HS-5 (cell line): ENCODE data around the gene ROBO3.

Source experiments
- DNase-seq: peaks from one replicate; pipeline ENCODE4 v3.0.0-alpha.2; 2012; ENCODE audit warnings: low read depth

Gene ROBO3

DNA sequence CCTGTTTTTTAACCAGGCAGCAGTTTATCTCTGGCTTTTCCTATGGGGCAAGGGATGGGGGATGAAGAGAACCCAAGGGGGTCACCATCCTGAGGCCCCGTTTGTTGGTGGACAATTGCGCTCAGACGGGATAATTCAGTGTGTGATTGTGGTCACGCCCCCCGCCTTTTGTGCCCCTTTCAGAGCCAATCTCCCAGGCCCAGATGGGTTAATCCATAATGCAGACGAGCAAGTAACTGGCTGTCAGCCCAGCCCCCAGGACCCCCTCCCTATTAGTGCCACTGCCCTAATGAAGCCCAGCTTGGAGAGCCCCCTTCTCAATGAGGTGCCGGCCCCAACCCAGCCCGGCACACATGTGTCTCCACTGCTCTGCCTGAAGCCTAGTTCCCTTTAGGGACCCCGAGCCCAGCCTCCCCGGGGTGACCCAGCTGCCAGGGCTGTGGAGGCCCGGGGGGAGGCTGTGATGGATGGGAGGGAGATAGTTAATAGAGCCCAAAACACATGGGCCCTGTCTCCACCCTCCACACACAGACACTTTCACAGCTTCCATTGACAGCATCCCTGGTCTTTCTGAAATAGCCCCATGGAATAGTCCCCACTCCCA, 19.1 kb upstream of the ROBO3 start:
- no peak for DNase-seq

DNA sequence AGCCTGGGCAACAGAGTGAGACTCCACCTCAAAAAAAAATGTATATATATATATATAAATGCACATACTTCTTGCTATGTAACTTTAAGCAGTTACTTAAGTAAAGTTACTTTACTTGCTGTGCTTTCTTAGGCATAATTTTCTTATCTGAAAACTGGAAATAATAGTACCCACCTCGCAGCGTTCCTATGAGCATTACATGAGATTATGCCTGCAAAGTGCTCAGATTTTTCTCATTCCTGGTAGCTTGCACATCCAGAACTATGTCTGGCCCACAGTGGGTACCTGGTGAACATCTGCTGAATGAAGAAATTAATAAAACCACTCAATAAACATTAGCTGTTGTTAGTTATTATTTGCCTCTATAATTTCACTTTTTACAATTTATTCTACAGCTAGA, 6.1 kb upstream of the ROBO3 start:
- DNase-seq: no peak

DNA sequence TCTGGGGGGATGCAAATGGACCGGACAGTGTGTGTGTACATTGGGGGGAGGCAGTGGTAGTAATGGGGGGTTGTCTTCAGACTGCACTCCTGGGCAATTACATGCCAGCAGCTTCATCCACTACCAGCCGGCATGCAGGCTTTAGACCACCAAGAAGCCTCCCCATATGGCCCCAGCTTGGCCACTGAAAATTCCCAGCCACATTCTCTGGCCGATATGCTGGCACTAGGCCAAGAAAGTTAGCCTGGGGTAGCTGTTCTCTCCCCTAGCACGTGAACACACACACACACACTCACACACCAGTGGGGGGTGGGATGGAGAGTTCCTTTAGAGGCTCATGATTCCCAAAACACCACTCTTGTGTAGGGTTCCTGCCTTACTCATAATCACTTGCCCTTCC, 3.6 kb upstream of the ROBO3 start:
- DNase-seq: no peak

DNA sequence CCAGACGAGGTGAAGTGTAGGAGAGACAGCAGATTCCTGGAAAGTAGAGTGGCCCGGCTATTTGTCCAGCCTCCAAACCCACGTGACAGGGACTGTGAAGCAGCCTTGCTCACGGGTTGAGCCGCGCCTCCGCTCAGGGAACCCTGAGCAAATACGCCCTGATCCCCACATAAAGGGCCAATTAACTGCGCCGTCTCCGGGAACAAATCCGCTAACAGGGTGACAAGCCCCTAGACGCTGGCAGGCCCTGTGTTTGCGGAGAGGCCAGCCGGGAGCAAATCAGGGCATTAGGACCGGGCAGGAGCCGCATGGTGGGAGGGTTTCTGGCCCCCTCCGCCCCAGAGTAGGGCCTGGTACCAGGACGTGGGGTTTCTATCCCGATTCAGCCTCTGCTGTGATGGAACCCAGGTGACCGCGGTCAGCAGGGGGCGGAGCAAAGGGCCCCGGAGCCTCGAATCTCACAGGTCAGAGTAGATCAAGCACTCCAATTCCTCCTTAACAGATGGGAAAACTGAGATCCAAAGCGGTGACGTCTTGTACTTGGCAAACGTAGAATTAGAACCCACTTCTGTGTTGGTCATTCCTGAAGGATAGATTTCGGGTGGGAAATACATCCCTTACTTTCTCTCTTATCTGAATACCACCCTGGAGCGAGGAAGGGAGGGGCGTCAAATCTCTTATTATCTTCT, 2.0 kb upstream of the ROBO3 start:
- no peak for DNase-seq

DNA sequence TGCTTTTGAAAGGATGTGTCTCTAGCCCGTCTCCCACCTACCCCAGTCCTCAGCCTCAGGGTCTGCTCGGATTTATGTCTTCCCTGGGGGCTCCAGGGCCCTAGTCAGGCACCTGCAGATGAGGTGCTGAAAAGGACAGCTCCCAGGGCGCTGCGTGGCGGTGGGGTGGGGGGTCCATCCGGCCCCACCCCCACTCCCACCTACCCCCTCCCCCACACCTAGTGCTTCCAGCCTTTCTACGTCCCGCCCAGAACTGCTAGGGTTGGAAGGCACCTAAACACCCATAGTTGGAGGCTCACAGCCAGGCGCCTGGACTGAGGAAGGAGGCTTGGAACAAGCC, 1.4 kb upstream of the ROBO3 start:
- DNase-seq: no peak

DNA sequence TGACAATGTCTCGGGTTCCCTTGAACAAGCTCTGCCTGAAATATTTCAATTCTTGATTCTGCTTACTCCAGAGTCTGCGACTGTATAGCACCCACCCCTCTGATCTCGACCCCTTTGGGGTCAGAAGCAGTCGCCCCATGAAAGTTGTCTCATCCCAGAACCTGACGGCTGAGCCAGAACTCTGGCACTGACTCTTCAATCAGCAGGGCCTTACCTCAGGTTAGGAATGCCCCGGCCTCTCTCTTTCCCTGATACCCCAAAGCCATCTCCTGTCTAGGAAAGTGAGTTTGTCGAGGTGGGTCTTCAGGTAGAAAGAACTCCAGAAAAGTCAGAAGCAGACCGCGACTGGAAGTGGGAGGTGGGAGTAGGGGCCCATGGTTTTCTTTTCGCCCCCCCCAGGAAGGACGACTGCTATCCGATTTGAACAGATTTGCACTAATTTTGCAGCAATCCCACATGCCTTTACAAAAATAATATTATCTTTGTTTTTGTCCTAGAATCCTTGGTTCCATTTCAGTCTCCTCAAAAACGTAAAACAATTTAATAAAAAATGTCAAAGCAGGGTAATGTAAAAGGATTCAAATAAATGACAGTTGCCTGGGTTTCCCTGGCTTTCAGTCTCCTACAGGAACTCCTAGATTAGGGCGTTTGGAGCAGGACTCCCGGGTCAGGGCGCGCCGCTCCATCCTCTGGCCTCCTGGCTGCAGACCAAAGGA, 898 bp upstream of the ROBO3 start:
- no peak for DNase-seq

DNA sequence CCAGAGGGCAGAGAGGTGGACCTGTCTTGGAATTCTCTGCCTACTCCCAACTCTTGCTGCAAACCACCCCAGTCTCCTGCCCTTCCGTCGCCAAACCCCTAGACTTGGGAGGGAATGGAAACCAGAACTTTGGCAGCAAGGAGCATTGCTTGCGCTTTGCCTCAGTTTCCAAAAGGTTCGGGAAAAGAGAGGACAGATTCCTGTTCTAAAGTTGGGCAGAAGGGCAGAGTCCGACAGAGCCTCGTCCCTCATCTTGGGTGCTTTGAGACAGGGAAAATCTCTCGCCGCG, 396 bp upstream of the ROBO3 start:
- DNase-seq: no peak

DNA sequence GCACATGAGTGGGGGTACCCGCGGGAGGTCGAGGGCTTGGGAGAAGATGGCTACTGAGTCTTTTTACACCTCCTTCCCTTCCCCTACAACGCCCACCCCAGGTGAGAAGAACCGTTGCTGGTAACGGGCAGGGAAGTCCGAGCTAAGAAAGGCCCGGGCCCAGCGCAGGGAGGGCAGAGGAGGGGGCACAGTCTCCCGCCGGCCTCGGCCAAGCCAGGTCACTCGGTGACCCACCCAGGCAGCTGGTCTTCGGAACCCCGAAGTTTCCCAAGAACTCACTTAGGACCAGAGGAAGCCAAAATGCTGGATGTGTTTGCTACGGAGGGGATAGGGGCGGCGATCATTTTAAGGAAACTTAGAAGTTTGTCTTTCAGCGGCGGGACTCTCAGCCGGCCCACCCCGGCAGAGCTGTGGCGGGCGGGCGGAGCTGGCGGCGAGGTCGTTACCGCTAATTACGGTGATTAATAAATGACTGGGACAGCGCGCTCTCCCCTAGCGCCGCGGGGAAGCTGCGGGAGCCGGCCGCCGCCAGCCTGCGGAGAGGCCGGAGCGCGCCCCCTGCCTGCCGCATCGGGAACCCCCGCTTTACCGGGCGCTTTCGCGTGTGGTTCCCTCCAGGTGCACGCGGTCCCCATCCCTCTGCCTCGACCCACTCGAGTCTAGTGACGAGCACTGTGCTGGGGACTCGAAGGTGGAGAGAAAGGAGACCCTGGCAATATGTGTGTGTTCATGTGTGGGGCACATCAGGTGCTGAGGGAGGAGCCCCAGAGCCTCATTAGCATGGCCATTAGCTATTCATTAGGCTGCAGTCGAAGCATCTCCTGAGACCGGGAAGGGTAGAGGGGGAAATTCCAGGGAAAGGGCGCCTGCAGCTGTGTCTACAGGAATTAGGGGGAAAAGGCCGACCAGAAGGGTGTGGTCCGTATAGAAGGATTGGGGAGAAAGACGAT, 945 bp downstream of the ROBO3 start:
- DNase-seq: no peak

DNA sequence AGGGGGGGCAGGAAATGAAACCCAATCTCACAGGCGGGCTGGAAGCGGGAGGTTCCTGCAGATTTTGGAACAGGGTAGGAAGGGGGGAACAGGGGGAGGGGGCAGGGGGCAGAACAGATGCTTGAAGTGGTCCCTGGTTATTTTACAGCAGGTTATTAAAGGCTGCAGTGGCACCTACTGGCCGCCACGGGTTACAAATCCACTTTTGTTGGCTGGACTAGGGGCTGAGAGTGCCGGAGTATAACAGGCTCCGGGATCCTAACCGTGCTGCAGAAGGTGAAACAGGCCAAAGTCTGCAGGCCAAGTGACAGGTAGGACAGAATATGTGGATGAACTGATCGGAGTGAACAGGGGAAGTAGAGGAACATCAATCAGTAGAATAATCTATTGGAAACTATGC, 2.5 kb downstream of the ROBO3 start:
- DNase-seq: no peak

DNA sequence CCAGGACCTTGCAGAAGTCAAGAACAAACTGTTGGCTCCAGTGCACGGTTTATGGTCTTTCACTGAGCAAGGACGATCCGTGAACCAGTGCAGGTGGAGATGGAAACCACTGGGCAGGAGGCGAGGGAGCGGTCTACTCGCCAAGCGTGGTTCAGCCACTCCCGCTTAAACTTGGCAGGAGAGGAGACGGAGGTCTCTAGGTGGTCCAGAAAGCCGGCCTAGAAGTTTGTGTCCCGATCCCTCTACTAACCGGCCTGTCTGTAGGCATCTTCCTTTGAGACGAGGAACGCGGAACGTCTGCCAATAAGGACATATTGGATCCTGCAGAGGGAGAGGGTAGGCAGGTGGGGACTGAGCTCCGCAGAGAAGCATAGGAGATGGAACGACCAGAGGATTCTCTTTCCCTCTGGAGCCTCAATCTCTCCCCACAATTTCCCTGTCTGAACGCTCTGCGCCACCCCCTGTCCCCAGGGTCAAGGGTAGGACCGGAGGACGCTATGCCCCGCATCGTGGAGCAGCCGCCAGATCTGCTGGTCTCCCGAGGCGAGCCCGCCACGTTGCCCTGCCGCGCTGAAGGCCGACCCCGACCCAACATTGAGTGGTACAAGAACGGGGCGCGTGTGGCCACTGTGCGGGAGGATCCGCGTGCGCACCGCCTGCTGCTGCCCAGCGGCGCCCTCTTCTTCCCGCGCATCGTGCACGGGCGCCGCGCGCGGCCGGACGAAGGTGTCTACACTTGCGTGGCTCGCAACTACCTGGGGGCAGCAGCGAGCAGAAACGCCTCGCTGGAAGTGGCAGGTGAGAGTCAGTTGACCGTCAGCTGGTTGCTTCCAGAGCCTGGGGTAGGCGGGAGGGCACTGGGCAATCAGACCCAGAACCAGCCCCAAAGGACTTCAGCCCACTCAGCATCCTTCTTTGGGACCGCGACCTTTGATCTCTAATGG, 3.4 kb downstream of the ROBO3 start:
- DNase-seq: no peak

DNA sequence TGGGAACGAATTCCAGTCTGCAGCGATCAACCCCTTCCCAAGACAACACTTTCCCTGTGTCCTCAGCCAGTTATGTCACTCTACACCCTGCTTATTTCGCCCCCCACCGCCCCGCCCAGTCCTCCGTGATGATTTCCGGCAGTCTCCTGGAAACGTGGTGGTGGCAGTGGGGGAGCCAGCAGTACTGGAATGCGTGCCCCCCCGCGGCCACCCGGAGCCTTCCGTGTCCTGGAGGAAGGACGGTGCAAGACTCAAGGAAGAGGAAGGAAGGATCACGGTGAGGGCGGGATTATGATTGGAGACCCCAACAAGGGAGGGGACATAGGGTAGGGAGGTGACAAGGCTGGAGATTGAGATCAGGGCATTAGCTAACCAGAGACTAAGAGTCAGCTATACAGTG, 4.1 kb downstream of the ROBO3 start:
- DNase-seq: no peak

DNA sequence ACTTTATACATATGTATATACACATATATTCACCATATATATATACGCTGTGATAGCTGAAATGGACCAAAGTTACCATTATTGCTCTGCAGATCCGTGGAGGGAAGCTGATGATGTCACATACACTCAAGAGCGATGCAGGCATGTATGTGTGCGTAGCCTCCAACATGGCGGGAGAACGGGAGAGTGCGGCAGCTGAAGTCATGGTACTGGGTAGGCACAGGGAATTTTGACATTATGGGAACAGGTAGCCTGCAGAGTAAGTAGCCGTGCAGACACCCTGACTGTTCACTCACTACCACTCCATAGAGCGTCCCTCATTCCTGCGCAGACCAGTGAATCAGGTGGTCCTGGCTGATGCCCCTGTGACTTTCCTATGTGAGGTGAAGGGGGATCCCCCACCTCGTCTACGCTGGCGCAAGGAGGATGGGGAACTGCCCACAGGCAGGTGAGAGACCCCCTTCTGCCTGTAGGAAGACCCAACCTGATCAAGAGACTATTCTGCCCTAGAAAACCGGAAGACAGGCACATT, 4.7 kb downstream of the ROBO3 start:
- DNase-seq: no peak

DNA sequence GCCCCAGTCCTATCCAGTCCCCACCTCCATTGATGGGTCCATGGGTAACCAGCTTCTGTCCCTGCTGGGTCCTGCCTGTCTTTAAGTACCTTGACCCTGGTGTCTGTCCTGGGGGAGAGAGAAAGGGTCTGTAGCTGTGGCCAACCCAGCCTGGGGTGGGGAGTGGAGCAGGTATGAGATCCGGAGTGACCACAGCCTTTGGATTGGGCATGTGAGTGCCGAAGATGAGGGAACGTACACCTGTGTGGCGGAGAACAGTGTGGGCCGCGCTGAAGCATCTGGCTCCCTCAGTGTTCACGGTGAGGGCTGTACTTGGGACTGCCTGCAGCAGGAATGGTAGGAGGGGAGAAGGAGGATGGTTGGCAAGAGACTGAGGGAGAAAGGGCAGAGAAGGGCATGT, 5.2 kb downstream of the ROBO3 start:
- no peak for DNase-seq

DNA sequence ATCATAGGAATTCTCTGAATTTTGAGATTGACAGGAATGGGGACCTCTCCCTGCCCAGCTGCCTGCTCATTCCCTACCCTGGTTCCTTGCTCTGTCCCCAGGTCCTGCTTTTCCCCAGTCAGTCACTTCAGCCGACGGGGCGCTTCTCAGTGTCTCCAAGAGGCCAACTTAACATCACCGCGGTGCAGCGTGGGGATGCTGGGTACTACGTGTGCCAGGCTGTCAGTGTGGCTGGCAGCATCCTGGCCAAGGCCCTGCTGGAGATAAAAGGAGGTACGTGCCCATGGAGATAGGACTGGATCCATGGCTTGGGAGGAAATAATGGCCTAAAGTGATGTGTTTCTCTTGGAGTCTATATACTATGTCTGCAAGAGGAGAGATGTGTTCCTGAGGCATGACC, 7.0 kb downstream of the ROBO3 start:
- DNase-seq: no peak

DNA sequence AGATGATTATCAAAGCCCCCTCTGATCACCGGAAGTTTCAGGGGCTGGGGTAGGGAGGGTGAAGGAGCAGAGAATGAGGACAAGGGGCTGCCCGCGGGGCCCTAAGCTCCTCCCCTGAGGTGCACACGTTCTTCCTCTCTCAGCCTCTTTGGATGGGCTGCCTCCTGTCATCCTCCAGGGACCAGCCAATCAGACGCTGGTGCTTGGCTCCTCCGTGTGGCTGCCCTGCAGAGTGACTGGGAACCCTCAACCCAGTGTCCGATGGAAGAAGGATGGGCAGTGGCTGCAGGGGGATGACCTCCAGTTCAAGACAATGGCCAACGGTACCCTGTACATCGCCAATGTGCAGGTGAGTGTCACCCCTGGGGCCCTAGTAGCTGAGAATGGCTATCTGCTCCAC, 7.5 kb downstream of the ROBO3 start:
- no peak for DNase-seq

DNA sequence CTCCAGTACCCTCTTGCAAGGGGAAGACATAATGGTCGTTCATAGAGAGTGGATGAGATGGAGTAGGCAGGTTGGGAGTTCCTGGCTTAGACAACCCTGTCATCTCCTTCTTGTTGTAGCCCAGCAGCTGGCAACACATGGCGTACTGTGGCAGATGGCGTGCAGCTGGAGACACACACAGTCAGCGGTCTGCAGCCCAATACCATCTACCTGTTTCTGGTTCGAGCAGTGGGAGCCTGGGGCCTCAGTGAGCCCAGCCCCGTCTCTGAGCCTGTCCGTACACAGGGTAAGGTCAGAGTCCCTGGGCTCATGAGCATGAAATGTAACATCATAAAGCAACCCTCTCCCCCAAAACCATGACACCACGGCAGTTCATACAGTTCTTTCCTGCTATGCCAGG, 8.7 kb downstream of the ROBO3 start:
- no peak for DNase-seq

DNA sequence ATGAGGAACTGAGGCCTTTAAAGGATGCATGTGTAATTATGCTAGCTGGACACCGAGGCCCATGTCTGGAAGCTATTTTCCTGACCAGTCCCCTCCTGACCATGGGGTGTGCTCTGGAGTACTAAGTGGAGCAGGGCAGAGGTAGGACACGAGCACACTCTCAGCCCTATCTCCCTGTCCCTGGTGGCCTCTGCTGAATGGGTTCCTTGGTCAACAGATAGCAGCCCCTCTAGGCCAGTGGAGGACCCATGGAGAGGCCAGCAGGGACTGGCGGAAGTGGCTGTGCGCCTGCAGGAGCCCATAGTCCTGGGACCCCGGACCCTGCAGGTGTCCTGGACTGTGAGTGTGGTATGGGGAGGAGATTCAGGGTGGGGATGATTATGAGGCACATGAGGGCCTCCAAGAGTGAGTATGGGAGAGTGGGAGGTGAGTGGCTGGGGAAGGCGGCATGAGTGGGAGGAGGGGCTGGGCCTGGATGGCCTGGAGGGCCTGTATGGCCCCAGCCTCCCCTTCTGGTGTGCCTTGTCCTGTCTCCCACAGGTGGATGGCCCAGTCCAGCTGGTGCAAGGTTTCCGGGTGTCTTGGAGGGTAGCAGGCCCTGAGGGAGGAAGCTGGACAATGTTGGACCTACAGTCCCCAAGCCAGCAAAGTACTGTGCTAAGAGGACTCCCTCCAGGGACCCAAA, 9.5 kb downstream of the ROBO3 start:
- no peak for DNase-seq

DNA sequence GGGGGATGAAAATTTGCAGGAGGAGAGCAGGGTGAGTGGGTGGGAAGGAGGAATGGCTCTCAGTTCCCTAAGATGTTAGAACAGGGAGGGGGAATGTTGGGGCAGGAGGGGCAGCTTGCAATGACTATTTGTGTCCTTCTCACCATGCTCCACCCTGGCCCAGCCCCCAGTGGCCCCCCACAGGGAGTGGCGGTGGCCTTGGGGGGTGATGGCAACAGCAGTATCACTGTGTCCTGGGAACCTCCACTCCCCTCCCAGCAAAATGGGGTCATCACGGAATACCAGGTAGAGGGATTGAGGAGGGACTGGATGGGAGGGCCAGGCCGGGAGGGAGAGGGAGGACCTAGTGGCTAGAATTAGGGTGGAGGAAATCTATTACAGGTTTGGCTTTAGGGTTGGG, 10.2 kb downstream of the ROBO3 start:
- DNase-seq: no peak

DNA sequence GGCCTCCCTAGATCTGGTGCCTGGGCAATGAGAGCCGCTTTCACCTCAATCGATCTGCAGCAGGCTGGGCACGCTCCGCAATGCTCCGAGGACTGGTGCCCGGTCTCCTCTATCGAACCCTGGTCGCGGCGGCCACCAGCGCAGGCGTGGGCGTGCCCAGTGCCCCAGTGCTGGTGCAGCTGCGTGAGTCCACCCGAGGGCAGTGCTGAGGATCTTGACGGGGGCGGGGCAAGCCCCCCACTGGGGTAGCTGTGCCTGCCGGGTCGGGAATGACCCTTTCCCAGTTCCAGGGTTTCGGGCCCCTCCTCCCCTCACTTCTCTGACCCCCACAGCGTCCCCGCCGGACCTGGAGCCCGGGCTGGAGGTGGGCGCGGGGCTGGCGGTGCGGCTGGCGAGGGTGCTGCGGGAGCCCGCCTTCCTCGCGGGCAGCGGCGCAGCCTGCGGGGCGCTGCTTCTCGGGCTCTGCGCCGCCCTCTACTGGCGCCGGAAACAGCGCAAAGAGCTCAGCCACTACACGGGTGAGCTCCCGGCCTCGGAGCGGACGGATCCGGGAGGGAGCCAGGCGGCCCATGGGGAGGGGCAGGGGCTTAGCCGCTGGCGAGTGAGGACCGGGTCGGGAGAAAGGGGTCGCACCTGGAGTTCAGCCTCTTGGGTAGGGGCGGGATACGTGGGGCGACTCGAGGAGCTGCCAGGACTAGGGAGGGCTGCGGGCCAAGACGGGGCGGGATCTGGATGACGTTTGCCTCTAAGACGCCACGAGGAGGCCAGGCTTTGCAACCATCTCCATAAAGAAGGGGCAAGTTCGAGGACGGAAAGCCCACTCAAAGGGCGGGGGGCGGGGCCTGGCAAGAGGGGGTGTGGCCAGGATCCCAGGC, 10.9 kb downstream of the ROBO3 start:
- peak; percentile 75 for DNase-seq
